SK-N-MC (cell line): ENCODE data around the gene HMCN1.

Experiments used
- EZH2 ChIP-seq: fragments of 200-600 bp; sonication (generic); IDR thresholded peaks from one replicate; pipeline ENCODE4 v1.6.1; 2017; ENCODE audit warnings: antibody characterized with exemption
- POLR2AphosphoS5 ChIP-seq: IDR thresholded peaks from 2 replicates; pipeline ENCODE4 v1.6.1; 2012; ENCODE audit warnings: mild to moderate bottlenecking, low read depth, low read length, borderline replicate concordance

GRCh38 chr1:185853739-185854138, 119.5 kb downstream of the HMCN1 start:
- TF ChIP-seq EZH2: no peak
- TF ChIP-seq POLR2AphosphoS5: no peak
